HG02840 (cell line): ENCODE measurements around the gene CWF19L2.
"Not testable (repeated sequence)": the region's sequence is repeated elsewhere in the genome, so short reads cannot be mapped to it uniquely, and the experiment has no call there.

Experiments used
- ATAC-seq: cut with Tn5 transposase; IDR thresholded peaks from one replicate; pipeline ENCODE4 v1.9.1; 2021; ENCODE audit warnings: mild to moderate bottlenecking, moderate library complexity, moderate number of reproducible peaks; ENCODE audit not compliant: unreplicated experiment, low FRiP score

CWF19L2 gene

DNA sequence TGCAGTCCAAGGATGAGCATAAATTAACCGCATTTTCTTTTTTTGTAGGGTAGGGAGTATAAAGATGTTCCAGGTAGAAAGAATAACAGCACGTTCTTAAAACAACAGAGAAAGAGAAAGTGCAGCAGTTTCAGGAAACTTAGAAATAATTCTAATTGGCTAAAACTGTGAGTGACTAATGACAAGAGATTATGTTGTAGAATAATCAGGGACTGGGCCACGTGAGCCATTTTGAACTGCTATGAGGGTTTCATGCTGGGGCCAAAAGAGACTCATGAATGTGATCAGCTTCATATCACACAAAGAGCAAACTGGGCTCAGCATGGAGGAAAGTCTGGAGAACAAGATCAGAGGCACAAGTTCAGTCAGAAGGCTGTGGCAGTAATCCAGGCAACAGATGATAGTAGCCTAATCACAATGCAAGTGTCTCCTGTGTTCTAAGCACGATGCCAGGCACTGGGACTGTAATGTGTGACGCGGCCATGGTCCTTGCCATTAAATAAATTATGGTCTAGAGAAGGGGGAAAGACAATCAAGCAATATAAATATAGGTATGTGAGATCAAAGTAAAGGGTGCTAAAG is 17.9 kb downstream of the CWF19L2 start:
- no peak for ATAC-seq

DNA sequence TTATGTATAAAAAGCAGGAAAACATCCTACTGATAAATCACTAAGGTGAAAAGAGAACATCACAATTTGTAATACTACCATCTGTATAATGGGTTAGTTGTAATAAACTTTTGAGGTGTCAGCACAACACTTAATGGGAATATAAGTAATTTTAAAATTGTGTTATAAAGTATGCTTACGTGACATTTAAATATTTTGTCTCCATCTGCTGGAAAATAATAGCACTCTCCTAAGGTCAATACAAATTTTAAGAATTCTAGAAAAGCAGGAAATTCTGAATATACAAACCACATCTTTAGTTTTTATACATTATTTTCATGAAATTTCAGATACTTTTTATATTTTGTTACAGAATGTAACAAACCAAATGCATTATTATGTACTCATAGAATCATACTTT is 19.5 kb downstream of the CWF19L2 start:
- no peak for ATAC-seq

DNA sequence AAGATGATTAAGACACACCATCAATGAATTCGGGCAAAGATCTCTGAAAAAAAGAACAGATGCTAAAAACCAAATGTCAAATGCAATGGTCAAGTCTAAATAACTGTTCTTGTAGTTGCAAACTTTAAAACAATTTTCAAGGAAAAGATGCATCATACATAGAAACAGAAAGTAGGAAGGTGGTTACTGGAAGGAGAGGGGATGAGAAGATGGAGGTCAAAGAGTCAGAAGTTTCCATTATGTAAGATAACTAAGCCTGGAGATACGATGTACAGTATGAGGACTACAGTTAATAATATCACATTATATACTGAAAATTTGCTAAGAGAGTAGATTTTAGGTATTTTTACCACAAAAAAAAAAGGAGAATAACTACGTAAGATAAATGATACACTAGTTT is 27.1 kb downstream of the CWF19L2 start:
- ATAC-seq, result no peak

DNA sequence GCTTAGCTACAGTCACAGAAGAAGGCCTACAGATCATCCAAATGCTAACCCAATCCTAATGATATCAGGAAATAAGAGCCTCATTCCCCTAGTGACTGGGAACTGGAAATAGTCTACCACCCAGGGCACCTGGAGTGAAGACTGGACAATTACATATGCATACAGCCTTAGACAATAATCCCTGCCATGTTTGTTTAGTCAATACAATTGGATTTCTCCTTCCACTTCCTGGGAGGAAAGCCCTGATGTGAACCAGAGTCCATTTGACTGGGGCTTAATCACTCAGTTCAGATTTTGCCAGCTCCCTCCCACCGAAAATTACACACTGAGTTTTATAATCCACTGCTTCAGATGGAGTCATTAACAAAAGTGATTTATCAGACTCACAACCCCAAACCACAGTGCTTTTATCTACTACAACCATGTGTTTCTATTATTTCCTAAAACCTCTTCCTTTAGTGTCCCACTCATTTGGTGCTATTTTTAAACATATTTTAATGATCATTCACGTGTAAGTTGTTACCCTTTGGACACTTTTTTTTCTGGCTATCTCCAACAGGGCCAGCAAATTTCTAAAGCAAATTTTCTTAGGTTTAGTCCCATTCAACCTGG is 29.9 kb downstream of the CWF19L2 start:
- no peak for ATAC-seq

DNA sequence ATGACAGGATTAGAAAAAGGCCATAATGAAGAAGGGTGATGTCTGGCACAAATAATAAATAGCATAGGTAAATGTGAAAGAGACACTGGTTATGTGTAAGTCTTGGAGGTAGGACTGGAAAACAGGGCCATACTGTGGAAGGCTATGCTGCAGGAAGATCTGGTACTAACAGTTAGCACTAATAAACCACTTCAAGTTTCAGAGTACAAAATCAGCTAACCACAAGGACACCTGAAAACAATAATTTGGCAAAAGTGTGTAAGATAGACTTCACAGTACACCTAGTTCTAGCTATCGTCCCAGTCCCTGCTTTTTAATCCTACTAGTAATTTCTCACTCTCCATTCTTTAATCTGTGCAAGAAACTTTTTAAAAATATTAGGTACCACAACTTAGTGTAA is 44.3 kb downstream of the CWF19L2 start:
- no peak for ATAC-seq

DNA sequence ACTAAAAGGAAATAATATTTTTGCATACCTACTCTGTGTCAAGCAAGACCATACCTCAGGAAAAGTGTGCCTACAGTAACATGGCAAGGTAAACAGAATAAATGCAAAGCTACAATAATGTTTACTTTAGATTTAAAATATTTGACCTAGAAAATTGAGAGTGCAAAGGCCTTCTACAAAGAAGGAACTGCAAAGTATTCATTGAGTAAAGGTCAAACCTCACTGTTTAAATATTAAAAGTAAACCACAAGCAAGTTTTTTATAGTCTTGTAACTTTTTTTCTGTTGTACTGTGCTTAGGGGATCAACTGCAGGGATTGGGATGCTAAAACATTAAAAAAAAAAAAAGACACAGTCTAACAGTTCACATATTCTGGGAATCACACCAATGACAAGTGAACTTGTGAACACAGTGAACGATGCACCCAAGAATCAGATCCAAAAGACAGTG is 48.8 kb downstream of the CWF19L2 start:
- no peak for ATAC-seq

DNA sequence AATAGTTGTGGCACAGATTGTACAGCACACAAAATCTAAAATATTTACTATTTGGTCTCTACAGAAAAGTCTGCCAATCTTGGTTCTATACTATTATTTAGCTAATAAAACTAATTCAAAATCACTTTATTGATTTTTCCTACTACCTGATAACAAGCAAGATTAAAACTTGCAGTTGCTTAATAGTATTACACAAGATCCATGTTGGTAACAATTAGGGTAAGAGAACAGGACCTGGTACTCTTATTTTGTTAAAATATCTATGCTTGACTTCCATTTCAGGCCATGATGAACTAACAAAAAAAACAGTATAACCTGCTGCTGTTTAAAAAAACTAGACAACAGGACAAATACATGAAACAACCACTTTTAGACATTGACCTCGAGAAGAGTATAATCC is 52.4 kb downstream of the CWF19L2 start:
- no peak for ATAC-seq

DNA sequence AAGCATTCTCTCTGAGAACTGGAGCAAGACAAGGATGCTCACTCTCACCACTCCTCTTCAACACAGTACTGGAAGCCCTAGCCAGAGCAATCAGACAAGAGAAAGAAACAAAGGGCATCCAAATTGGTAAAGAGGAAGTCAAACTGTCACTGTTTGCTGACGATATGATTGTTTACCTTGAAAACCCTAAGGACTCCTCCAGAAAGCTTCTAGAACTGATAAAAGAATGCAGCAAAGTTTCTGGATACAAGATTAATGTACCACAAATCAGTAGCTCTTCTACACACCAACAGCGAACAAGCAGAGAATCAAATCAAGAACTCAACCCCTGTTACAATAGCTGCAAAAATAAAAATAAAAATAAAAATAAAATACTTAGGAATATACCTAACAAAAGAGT is 56.5 kb downstream of the CWF19L2 start:
- ATAC-seq, result not testable (repeated sequence)

DNA sequence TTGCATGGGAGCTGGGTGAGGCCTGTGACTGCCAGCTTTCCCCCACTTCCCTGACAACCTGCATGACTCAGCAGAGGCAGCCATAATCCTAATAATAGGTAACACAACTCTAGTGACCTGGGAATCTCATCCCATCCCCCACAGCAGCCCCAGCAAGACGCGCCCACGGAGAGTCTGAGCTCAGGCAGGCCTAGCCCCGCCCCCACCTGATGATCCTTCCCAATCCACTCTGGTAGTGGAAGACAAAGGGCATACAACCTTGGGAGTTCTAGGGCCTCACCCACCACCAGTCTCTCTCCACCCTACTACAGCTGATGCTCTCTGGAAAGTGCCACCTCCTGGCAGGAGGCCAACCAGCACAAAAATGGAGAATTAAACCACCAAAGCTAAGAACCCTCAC is 60.3 kb downstream of the CWF19L2 start:
- ATAC-seq, result no peak

DNA sequence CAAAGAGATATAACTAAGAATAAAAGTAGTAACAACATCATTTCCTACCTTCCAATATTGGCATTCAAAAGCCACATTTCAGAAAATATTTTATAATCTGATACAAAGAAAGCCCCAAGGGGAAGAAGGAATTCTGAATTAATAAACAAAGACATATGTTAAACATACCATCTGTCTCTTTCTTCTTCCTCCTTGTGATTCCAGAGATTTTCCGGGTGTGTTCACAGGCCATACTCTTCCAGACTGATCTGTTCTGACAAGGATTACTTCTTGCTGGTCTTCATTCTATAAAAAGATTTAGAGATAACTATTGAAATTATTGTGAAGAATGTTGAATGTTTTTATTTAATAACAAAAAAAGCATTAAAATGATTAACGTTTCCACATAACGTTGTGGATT is 65.0 kb downstream of the CWF19L2 start:
- ATAC-seq, result no peak

DNA sequence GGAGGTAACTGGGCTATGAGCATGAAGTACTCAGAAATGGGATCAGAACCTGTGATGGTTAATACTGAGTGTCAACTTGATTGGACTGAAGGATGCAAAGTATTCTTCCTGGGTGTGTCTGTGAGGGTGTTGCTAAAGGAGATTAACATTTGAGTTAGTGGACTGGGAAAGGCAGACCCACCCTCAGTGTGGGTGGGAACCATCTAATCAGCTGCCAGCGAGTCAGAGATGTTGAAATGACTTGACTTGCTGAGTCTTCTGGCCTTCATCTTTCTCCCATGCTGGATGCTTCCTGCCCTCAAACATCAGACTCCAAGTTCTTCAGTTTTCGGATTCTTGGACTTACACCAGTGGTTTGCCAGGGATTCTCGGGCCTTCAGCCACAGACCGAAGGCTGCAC is 66.9 kb downstream of the CWF19L2 start:
- not testable (repeated sequence) for ATAC-seq

DNA sequence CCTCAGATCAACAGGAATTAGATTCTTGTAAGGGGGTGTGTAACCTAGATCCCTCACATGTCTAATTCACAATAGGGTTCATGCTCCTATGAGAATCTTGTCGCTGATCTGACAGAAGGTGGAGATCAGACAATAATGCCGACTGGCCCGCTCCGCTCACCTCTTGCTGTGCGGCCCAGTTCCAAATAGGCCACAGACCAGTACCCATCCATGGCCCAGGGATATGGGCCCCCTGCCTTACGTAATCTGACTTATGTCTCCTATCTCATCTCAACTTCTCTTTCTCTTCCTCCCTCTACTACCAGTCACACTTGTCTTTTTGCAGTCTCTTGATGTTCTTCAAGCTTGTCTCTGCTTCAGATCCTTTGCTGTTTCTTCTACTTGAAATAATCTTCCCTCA is 70.0 kb downstream of the CWF19L2 start:
- ATAC-seq, result no peak

DNA sequence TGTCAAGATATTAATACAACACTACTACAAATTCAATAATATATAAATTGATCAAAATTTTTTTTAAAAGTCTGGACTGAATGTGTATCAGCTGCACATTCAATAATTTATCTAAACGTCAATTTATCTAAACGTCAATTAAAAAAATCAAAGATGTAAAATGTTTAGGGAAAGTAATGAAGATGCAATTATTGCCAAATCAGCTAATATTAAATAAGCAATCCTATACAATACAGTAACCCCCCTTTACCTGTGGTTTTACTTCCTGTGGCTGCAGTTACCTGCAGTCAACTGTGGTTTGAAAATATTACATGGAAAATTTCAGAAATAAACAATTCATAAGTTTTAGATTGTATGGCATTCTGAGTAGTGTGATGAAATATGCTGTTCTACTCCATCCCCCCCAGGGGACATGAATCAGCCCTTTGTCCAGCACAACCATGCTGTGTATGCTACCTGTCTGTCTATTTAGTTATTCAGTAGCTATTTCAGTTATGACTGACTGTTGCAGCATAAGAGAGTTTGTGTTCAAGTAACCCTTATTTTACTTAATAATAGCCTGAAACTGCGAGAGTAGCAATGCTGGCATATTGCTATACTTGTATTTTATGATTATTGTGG is 72.2 kb downstream of the CWF19L2 start:
- no peak for ATAC-seq

DNA sequence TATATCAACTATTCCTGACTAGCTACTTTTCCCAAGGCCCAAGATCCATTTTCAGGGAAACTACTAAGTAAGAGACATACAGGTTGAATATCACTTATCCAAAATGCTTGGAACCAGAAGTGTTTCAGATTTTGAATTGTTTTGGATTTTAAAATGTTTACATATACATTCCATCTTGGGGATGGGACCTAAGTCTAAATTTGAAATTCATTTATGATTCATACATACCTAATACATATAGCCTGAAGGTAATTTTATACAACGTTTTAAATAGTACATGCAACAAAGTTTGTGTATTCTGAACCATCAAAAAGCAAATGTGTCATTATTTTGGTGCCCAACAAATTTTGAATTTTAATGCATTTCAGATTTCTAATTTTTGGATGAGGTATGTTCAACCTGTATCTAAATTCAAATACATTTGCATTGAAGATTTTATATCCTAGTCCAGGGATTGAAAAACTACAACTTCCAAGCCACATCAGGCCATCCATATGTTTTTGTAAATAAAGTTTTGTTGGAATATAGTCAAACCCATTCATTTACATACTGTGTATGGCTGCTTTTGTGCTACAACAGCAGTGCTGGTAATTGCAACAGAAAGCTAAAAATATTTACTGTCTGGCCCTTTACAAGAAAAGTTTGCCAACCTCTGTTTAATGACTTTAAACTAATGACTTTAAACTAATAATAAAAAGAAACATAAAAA is 73.3 kb downstream of the CWF19L2 start:
- ATAC-seq, result no peak

DNA sequence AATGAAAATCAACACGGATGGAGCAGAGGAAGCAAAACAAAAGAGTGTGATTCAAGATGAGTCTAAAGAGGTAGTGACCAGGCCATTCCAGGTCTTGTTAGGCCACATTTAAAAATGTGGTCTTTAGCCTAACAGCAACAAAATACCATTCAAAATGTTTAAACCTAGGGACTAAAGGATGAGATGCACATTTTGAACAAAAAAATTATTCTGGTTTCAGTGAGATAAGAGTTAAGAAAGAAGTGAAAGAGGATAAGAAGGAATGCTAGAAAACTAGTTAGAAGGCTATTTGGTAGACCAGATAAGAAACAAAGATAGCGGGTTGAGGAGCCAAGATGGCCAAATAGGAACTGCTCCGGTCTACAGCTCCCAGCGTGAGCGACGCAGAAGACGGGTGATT is 85.2 kb downstream of the CWF19L2 start:
- no peak for ATAC-seq

DNA sequence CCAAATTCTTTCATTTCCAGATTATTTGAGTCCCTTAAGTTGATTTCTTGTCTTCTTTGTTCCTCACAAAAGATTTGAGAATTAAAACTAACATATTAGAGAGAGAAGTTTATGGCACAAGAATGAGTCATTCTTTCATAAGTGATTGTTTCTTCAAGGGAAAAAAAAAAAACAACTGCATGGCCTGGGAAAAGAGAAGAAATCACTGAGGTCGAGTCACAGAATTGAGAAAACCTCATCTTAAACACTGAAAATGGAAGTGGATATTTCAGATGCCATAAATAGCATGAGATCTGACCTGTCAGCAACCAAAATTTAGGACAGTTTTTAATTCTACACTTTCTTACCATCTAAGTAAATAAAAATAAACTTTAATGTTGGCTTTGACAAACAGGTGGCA is 87.2 kb downstream of the CWF19L2 start:
- no peak for ATAC-seq

DNA sequence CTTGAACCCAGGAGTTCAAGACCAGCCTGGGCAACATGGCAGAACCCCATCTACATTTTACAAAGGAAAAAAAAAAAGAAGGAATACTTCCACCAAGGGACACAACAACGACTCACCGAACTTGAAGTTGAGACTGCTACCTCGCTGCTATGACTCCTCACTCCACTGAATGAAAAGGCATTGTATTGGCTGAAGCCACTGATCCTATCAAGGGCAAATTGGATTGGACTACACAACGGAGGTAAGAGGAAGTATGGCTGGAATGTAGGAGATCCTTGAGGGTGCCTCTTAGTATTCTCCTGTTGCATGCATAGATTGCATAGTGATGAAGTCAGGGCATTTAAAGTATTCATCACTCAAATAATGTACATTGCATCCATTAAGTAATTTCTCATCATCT is 97.9 kb downstream of the CWF19L2 start:
- no peak for ATAC-seq

DNA sequence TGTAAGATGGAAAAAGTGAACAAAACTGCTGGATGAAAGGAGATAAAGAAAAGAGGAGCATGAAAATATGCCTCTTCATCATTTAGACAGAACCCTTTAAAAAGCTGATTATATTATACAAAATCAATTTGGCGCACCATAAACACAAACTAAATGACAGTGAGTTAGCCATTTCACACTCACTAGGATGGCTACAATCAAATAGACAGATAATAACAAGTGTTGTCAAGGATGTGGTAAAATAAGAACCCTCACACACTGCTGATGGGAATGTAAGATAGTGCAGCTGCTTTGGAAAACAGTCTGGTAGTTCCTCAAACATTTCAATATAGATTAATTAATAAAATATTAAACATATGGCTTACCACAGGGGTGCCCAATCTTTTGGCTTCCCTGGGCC is 99.7 kb downstream of the CWF19L2 start:
- ATAC-seq, result no peak

DNA sequence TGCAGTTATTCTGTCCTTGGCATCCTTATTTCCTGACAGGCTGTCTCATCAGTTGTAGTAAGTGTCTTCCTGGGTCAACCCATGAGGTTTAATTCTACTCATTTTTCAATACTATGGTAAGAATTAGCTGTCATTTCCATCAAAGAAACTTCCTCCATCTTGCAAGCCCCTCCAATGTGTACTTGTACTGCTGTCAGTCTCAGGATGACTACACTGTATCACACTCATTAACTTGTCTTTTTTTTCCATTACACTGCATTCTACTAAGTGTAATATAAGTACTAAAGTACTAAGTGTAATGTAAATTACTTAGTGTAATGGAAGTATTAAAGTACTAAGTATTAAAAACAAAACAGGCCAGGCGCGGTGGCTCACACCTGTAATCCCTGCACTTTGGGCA is 102.8 kb downstream of the CWF19L2 start:
- no peak for ATAC-seq

DNA sequence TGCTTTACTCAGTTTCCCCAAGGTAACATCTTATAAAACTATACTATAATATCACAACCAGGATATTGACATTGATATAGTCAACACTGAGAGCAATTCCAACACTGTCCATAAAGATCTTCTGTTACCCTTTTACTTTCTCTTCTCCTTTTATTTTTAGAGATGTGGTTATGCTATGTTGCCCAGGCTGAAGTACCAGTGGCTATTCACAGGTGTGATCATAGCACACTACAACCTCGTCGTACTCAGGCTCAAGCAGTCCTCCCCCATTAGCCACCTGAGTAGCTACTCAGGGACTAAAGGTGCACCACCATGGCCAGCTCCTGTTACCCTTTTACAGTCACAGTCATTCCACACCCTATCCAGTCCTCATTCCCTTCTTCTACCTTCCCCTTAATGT is 119.7 kb downstream of the CWF19L2 start:
- ATAC-seq, result no peak

DNA sequence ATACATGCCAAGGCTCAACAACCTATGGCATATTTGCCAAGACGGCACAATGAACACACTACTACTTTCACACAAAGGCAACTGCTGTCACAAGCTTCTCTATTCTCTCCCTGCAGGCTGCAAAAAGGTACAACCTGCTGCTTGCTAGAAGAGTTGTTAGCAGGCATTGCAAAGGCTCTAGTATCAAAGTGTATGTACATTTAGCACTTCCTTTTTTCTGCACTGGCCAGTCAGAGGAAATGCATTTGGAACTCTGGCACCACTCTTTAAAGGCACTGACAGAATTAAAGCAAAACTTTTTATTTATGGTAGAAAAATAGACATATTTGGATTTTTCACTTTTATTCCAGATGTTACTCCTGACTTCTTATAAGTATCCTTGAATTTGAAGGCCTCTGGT is 125.9 kb downstream of the CWF19L2 start:
- ATAC-seq, result no peak

DNA sequence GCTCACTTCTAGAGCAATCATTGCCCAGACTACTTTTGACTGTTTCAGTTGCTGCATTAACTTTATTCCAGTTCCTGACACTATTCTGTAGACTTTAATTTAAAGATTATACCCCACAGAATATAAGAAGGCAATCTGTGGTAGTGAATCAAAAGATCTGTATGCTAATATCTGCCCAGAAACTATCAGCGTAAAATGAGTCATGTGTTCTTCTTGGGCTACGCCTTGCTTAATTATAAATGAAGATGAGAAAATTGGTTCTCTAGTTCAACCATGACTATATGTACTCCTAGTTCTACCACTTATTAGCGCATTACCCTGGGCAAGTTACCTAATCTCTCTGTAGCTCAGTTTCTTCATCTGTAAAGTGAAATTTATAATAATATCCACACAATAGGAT is 128.5 kb downstream of the CWF19L2 start:
- no peak for ATAC-seq
